HCT116 (cell line): ENCODE data around the gene EHD1. TPM values are rescaled to one million over a fixed set of nuclear protein-coding genes. Genes with fewer than 3 reads are reported as not detected.

Source experiments
- ATAC-seq: fragments of 200-7000 bp; cut with Tn5 transposase; 2 replicates; pipeline ENCODE4 v1.9.1; 2020; ENCODE audit warnings: mild to moderate bottlenecking, moderate library complexity
- BruUV-seq: library from RNA; stranded (reverse); fragments of 400-500 nt; replicated peaks from 2 replicates; lab custom pipeline; 2021; lab: Mats Ljungman, UMichigan
- CTCF ChIA-PET: fragments of 300-600 bp; sonication (Branson Sonifier 250); formaldehyde crosslinking; loops from one replicate; lab custom pipeline; 2021; ENCODE audit warnings: antibody characterized with exemption; lab: Charles Lee
- POLR2A ChIA-PET: fragments of 300-600, 350-600 bp; sonication (Branson Sonifier 250); formaldehyde crosslinking; loops from one replicate; lab custom pipeline; 2021; ENCODE audit warnings: antibody characterized with exemption; lab: Charles Lee
- RAD21 ChIA-PET, 2 experiments: fragments of 300-600 bp; sonication (Branson Sonifier 250); formaldehyde crosslinking; loops; one replicate each; lab custom pipeline; 2023; ENCODE audit warnings: low total read pairs in 2 of 2; ENCODE audit not compliant: uncharacterized antibody in 2 of 2, unreplicated experiment in 2 of 2, low non-redundant PET in 1 of 2; lab: Charles Lee
- DNase-seq: peaks from one replicate; pipeline ENCODE4 v3.0.0-alpha.2; 2010; ENCODE audit warnings: low read depth, low spot score
- H2AFZ ChIP-seq: fragments of 200-600 bp; shearing (Covaris generic), sonication (generic); 2 replicates; pipeline ENCODE4 v1.6.1; 2017; ENCODE audit warnings: low read depth, mixed run types, mixed read lengths, antibody characterized with exemption, low read length; ENCODE audit not compliant: poor library complexity, severe bottlenecking
- H3K27ac ChIP-seq: 2 replicates; pipeline ENCODE4 v1.5.1; 2012; ENCODE audit warnings: low read depth, low read length
- H3K27me3 ChIP-seq: fragments of 200-600 bp; sonication (generic); 2 replicates; pipeline ENCODE4 v1.6.1; 2016; ENCODE audit warnings: mixed run types, low read length, mixed read lengths; ENCODE audit not compliant: insufficient read depth
- H3K36me3 ChIP-seq, 2 experiments: fragments of 200-500 bp in 1 of 2; fragments of 200-600 bp in 1 of 2; sonication (Bioruptor generic) in 1 of 2; sonication (generic) in 1 of 2; 2 replicates each; pipeline versions ENCODE4 v1.5.1 to v1.6.1; 2014 to 2016; ENCODE audit warnings: low read length in 2 of 2, inconsistent platforms in 1 of 2, mixed read lengths in 1 of 2, mixed run types in 1 of 2; ENCODE audit not compliant: insufficient read depth in 2 of 2, control insufficient read depth in 1 of 2
- H3K4me1 ChIP-seq, 2 experiments: fragments of 200-600 bp in 1 of 2; sonication (generic) in 1 of 2; 2 replicates each; pipeline versions ENCODE4 v1.5.1 to v1.6.1; 2012 to 2017; ENCODE audit warnings: low read length in 2 of 2, inconsistent platforms in 1 of 2, mild to moderate bottlenecking in 1 of 2, mixed read lengths in 1 of 2, mixed run types in 1 of 2, moderate library complexity in 1 of 2; ENCODE audit not compliant: insufficient read depth in 2 of 2, control insufficient read depth in 1 of 2
- H3K4me2 ChIP-seq: fragments of 200-600 bp; sonication (generic); 2 replicates; pipeline ENCODE4 v1.6.1; 2017; ENCODE audit warnings: mixed run types, low read length, mixed read lengths
- H3K4me3 ChIP-seq, 2 experiments: fragments of 200-600 bp in 1 of 2; sonication (generic) in 1 of 2; replicated peaks in 1 of 2; 2 replicates each; pipeline ENCODE4 v1.5.1; 2011 to 2016; ENCODE audit warnings: low read length in 2 of 2, control low read depth in 1 of 2, low read depth in 1 of 2, mild to moderate bottlenecking in 1 of 2, mixed read lengths in 1 of 2, mixed run types in 1 of 2
- H3K79me2 ChIP-seq: fragments of 200-600 bp; sonication (generic); 2 replicates; pipeline ENCODE4 v1.6.1; 2017; ENCODE audit warnings: mild to moderate bottlenecking, mixed run types, low read length, moderate library complexity, mixed read lengths; ENCODE audit not compliant: insufficient read depth
- H3K9ac ChIP-seq: fragments of 200-600 bp; sonication (generic); 2 replicates; pipeline ENCODE4 v1.6.1; 2016; ENCODE audit warnings: low read length, mixed read lengths
- H3K9me2 ChIP-seq: fragments of 200-600 bp; sonication (generic), shearing (Covaris generic); 2 replicates; pipeline ENCODE4 v1.6.1; 2017; ENCODE audit warnings: mixed run types, mild to moderate bottlenecking, moderate library complexity; ENCODE audit not compliant: insufficient read depth
- H3K9me3 ChIP-seq, 2 experiments: fragments of 200-500 bp in 1 of 2; fragments of 200-600 bp in 1 of 2; sonication (Bioruptor generic) in 1 of 2; sonication (generic) in 1 of 2; 2 replicates each; pipeline ENCODE4 v1.6.1; 2014 to 2017; ENCODE audit warnings: low read length in 2 of 2, mixed read lengths in 2 of 2, inconsistent platforms in 1 of 2, low read depth in 1 of 2, mild to moderate bottlenecking in 1 of 2, mixed run types in 1 of 2, moderate library complexity in 1 of 2; ENCODE audit not compliant: control insufficient read depth in 1 of 2, insufficient read depth in 1 of 2
- H4K20me1 ChIP-seq: fragments of 200-600 bp; sonication (generic), shearing (Covaris generic); 2 replicates; pipeline ENCODE4 v1.6.1; 2017; ENCODE audit warnings: mixed run types, mild to moderate bottlenecking, moderate library complexity; ENCODE audit not compliant: insufficient read depth
- CEBPB ChIP-seq: IDR thresholded peaks from 2 replicates; pipeline ENCODE4 v1.6.1; 2012; ENCODE audit warnings: low read depth
- EGR1 ChIP-seq: IDR thresholded peaks from 2 replicates; pipeline ENCODE4 v1.6.1; 2012; ENCODE audit warnings: low read depth
- EZH2 ChIP-seq: fragments of 200-600 bp; sonication (generic); IDR thresholded peaks from 2 replicates; pipeline ENCODE4 v1.6.1; 2017; ENCODE audit warnings: antibody characterized with exemption, mixed run types
- JUND ChIP-seq: IDR thresholded peaks from 2 replicates; pipeline ENCODE4 v1.6.1; 2012
- POLR2A ChIP-seq: IDR thresholded peaks from 2 replicates; pipeline ENCODE4 v1.7.0; 2011; ENCODE audit warnings: borderline replicate concordance; ENCODE audit not compliant: insufficient read depth, insufficient read length; ENCODE audit errors: extremely low read depth
- RAD21 ChIP-seq: IDR thresholded peaks from 2 replicates; pipeline ENCODE4 v1.6.1; 2012; ENCODE audit warnings: low read depth, mild to moderate bottlenecking
- SIN3A ChIP-seq: IDR thresholded peaks from 2 replicates; pipeline ENCODE4 v1.6.1; 2012; ENCODE audit warnings: low read depth
- SRF ChIP-seq: IDR thresholded peaks from 2 replicates; pipeline ENCODE4 v1.6.1; 2012; ENCODE audit warnings: low read depth
- ZBTB33 ChIP-seq: IDR thresholded peaks from 2 replicates; pipeline ENCODE4 v1.6.1; 2011; ENCODE audit warnings: mild to moderate bottlenecking, low read length, moderate library complexity; ENCODE audit not compliant: insufficient replicate concordance; ENCODE audit errors: extremely low read depth
- ZFX ChIP-seq: fragments of 450-650 bp; IDR thresholded peaks from 2 replicates; pipeline ENCODE4 v1.6.1; 2017
- intact Hi-C: fragments of 100-400 bp; cut with micrococcal nuclease; formaldehyde crosslinking; loops from 2 replicates; pipeline ENCODE4 v1.10.0; 2022
- total RNA-seq: library from RNA; stranded (reverse); gene quantifications from one replicate; pipeline ENCODE4 v1.2.1, GENCODE V29; 2021; ENCODE audit not compliant: unreplicated experiment
- TF ChIP-seq, protein P1 (sequence below): IDR thresholded peaks from 2 replicates; pipeline ENCODE4 v1.6.1; 2012; ENCODE audit warnings: low read depth

Gene EHD1
- total RNA-seq, 1 experiment from 2014 or later, result 48.1 TPM

- H3K4me1 ChIP-seq, result peaks cover 48 to 81% of the 10 kb centered on the region in 2 experiments
- peaks cover 59% of the 10 kb centered on the region for H3K79me2 ChIP-seq
- H4K20me1 ChIP-seq, result no peaks in the 10 kb centered on the region
- RAD21 ChIA-PET, result interaction anchor here in 1 of 2 experiments (0.7 kb wide), 1 partner anchor 9 kb away, joined by 3 read pairs; no protein-coding TSS in a partner anchor
- no peak overlapping the region for H3K4me3 ChIP-seq
- no peak for ATAC-seq
- peaks cover 3 to 35% of the 10 kb centered on the region in 2 experiments; a peak in 2 of 4 replicates for H3K36me3 ChIP-seq
- DNase-seq, result no peak
- H3K27me3 ChIP-seq, result no peaks in the 10 kb centered on the region
- peak overlapping the region; percentile 82 for H3K4me2 ChIP-seq
- H2AFZ ChIP-seq, result no peak overlapping the region
- peak overlapping the region; percentile 39 for H3K9ac ChIP-seq
- no TSS peak for BruUV-seq
- H3K9me3 ChIP-seq, result no peaks in the 10 kb centered on the region
- CTCF ChIA-PET, result interaction anchor here (1.2 to 3.1 kb wide), 2 partner anchors 10 to 31 kb away, joined by 3 to 17 read pairs; no protein-coding TSS in a partner anchor
- intact Hi-C loops, result no loop called here
- TF ChIP-seq EZH2, result no peak
- no peak for TF ChIP-seq SIN3A
- TF ChIP-seq CEBPB, result no peak
- TF ChIP-seq JUND, result no peak
- no peak for TF ChIP-seq SRF
- TF ChIP-seq ZBTB33, result no peak
- no peak for TF ChIP-seq RAD21
- TF ChIP-seq EGR1, result no peak
- no peak for TF ChIP-seq POLR2A
- TF ChIP-seq ZFX, result no peak
- TF ChIP-seq, protein P1, sequence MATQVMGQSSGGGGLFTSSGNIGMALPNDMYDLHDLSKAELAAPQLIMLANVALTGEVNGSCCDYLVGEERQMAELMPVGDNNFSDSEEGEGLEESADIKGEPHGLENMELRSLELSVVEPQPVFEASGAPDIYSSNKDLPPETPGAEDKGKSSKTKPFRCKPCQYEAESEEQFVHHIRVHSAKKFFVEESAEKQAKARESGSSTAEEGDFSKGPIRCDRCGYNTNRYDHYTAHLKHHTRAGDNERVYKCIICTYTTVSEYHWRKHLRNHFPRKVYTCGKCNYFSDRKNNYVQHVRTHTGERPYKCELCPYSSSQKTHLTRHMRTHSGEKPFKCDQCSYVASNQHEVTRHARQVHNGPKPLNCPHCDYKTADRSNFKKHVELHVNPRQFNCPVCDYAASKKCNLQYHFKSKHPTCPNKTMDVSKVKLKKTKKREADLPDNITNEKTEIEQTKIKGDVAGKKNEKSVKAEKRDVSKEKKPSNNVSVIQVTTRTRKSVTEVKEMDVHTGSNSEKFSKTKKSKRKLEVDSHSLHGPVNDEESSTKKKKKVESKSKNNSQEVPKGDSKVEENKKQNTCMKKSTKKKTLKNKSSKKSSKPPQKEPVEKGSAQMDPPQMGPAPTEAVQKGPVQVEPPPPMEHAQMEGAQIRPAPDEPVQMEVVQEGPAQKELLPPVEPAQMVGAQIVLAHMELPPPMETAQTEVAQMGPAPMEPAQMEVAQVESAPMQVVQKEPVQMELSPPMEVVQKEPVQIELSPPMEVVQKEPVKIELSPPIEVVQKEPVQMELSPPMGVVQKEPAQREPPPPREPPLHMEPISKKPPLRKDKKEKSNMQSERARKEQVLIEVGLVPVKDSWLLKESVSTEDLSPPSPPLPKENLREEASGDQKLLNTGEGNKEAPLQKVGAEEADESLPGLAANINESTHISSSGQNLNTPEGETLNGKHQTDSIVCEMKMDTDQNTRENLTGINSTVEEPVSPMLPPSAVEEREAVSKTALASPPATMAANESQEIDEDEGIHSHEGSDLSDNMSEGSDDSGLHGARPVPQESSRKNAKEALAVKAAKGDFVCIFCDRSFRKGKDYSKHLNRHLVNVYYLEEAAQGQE, result no peak
- POLR2A ChIA-PET, result interaction anchor here (0.7 to 9.0 kb wide), 3 partner anchors 9 to 61 kb away, joined by 3 to 56 read pairs (median 4); partner anchors contain the start of gene EHD1
- H3K9me2 ChIP-seq, result no peaks in the 10 kb centered on the region
- peak overlapping the region; percentile 99 for H3K27ac ChIP-seq
Measured at GRCh38 chr11:64857485-64857884, 20.9 kb downstream of the EHD1 start.
